HG03045 (cell line): ENCODE measurements around the gene SOCS2.
A peak's percentile ranks its signal among the peaks of the same experiment; 100 is the strongest.
"Not testable (repeated sequence)": the region's sequence is repeated elsewhere in the genome, so short reads cannot be mapped to it uniquely, and the experiment has no call there.

Experiments used
- ATAC-seq: cut with Tn5 transposase; IDR thresholded peaks from one replicate; pipeline ENCODE4 v1.9.1; 2021; ENCODE audit warnings: mild to moderate bottlenecking, moderate library complexity; ENCODE audit not compliant: unreplicated experiment

Gene SOCS2

GRCh38 chr12:93592641-93593406 is 20.3 kb downstream of the SOCS2 start:
- no peak for ATAC-seq

GRCh38 chr12:93593843-93594242 is 21.4 kb downstream of the SOCS2 start:
- no peak for ATAC-seq

GRCh38 chr12:93594766-93595311 is 22.4 kb downstream of the SOCS2 start:
- ATAC-seq, result no peak

GRCh38 chr12:93595351-93595750 is 22.9 kb downstream of the SOCS2 start:
- ATAC-seq, result no peak

- ATAC-seq, result no peak
Observed at GRCh38 chr12:93597608-93598007, 25.1 kb downstream of the SOCS2 start.

DNA sequence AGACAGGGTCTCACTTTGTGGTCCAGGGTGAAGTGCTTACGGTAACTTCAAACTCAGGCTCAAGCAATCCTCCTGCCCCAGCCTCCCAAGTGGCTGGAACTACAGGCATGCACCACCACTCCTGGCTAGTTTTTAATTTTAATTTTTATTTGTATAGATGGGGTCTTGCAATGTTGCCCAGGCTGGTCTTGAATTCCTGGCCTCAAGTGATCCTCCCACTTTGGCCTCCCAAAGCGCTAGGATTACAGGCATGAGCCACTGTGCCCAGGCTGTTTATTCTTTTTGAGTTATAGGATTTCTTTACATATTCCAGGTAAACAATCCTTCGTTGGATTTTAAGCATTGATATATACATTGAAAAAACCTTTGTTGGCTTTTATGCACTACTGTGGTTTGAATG is 26.7 kb downstream of the SOCS2 start:
- no peak for ATAC-seq

DNA sequence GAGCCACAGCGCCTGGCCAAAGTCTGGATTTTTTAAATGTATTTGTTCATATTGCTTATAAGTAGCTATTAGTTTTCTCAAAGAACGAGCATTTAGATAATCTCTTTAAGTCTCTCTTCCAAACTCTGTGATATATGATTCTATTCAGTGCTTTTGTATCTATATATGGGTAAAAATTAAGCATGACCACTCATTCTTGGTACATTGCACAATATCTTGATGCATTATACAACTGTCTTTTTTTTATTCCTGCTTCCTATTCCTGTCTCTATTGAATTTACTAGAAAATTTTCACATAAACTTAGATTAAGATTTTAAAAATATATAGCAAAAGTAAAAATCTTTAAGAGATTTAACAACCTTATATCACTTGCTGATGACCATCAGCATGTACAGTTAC is 29.1 kb downstream of the SOCS2 start:
- no peak for ATAC-seq

DNA sequence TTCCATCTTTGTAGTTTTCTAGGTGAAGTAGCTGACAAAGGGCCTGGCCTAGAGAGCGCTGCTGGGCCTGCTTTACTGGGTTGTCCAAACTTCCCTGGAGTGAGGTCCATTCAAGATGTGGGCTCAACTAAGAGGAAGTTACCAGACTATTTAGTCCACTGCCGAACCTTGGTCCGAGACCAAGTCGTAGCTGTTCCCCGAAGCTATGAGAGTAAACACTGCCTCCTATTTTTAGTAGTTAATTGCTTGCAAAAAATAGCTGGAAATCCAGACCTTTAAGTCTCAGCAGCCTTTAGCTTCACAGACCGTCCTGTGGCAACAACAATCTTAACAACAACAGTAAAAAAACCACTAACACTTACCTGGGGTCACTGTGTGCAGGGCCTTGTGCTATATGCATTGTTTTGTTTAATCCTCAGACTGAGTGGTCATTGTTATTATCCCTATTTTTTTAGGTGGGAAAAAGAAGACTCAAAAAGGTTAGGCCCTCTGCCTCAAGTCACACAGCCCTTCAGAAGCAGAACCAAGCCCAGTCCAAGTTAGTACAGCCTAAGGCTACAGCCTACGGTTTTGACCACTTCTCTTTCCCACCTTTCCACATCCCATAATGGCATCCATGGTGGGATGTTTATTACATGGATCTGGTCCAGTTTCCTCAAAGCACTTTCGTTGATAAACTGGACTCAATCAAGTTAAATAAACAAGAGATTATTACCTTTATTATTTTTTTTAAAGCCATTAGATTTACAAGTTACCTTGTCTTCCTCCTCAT is 30.6 kb downstream of the SOCS2 start:
- ATAC-seq, result no peak

GRCh38 chr12:93603762-93604161 is 31.3 kb downstream of the SOCS2 start:
- no peak for ATAC-seq

- no peak for ATAC-seq
Observed at GRCh38 chr12:93608313-93608712, 35.8 kb downstream of the SOCS2 start.

GRCh38 chr12:93609281-93610192 is 37.1 kb downstream of the SOCS2 start:
- ATAC-seq, result no peak

DNA sequence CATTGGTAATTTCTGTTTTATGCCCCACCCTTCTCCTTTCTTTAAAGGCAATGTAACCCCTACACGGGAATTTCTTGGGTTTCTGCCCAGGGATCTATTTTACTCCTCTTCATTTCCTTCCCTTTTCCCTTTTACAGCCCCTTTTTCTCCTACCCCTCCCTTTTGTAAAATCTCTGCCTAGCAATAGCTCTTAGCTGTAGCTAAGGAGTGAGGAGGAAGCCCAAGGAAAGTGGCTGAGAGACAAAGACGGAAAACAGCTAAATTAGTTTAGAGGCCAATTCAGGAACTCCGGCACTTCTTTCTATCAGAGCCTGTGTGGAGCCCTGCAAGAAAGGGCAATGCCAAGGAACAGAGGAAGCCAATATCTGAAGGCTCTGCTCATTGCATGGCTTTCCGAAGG is 40.3 kb downstream of the SOCS2 start:
- no peak for ATAC-seq

- no peak for ATAC-seq
Observed at GRCh38 chr12:93614917-93615596, 42.6 kb downstream of the SOCS2 start.

DNA sequence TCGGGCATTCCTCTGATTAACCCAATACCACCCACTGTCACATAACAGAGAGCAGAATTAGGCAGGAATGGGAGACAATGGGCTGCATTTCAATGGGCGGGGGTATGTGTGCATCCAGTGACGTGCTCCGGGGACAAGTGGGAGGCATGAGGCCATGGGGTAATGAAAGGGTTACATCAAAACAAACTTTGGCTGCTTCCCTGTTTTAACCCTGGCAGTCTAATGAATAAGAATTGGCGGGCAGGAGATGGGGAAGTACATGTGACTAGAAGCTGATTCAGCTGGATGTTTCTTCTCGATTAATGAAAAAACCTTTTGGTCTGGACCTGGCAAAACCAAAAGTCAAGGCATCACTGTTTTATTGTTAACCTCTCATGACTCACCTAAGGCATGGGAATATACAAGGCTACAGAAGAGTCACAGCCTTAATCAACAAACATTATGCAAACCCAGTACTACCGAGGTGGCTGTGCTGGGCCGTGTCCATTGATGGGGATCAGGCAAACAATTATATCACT is 44.2 kb downstream of the SOCS2 start:
- ATAC-seq, result no peak

- no peak for ATAC-seq
Observed at GRCh38 chr12:93618891-93619410, 46.5 kb downstream of the SOCS2 start.

DNA sequence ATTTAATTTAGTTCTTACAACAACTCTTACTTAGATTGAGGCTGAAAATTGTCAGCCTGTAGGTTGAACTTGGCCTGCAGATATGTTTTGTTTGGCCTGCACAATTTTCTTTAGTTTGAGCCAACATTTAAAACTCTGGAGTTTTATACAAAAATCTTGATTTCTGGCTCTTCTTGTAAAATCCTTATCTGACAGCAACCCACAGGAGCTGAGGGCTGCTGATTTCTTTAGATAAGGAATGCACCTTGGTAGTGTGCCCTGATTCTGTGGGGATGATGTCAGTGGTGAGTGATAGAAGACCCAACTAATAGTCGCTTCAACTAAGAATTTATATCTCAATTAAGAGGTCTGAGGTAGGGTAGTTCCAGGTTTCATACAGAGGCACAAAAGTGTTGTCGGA is 49.5 kb downstream of the SOCS2 start:
- ATAC-seq, result no peak

DNA sequence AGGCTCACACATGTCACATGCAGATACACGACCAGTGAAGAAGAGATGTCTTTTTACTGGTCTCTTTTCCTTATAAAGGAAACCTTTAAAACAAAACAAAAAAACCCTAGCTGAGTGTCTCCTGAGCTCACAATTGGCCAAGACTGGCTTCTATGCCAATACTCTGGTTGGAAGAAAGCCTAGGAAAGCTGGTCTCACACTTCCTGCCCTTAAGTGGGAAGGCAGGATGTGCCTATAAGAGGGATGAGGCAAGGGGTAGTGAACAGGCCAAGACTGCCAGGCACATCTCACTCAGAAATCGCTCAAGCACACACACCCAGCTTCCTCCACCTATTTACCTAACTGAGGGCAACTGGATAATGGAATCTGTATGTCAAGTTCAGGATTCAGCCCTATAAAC is 50.0 kb downstream of the SOCS2 start:
- no peak for ATAC-seq

DNA sequence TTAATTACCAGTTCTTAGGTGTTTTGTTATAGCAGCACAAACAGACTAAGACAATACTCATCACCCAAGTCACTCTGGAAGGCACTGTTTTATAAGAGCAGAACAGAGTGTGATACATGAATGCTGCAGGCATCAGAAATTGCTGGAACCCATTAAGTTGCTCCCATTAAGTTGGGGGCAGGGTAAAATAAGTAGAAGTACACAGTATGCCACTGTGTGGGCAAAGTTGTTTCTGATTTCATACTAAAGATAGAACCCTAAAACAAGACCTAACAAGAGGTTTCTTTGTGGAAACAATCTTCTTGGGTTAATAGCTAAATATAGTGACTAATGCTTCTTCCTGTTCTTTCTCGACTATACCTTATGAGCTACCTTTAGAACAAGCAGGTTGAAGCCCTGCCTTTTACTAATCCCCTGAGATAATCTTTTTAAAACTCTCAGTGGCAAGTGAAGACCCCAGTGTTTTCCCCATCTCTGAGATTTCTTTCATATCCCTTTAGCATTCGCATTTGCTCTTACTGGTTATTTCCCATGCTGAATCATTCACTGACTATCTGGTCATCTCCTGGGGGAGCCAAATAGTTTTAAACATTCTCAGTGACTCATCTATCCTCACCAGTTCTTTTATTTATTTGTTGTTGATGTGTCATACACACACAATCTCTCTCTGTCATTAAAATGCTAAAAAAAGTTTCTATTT is 52.3 kb downstream of the SOCS2 start:
- peak; percentile 76 for ATAC-seq

DNA sequence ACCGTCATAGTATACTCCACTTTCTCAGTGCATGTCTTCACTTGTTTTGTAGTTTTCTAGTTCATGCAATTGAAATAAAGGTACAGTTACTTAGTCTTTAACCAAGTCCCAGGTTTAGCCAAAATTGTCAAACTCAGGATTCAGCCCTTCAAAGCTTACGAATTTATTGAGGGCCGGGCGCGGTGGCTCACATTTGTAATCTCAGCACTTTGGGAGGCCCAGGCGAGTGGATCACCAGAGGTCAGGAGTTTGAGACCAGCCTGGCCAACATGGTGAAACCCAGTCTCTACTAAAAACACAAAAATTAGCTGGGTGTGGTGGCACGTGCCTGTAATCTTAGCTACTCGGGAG is 52.8 kb downstream of the SOCS2 start:
- ATAC-seq, result not testable (repeated sequence)
